ENCODE results near the gene HDAC4.
A peak's percentile ranks its signal among the peaks of the same experiment; 100 is the strongest.

The HDAC4 gene

GRCh38 chr2:239411549-239412319 lies 10.9 kb upstream of the HDAC4 start:
- Mint-ChIP-seq H3K27ac (no peak overlapping the region), H3K4me3 (no peak overlapping the region)

GRCh38 chr2:239411117-239411516 lies 10.3 kb upstream of the HDAC4 start:
- H3K27ac Mint-ChIP-seq: no peak overlapping the region
- H3K4me1 Mint-ChIP-seq (ENCODE audit: low read depth): peaks cover 10% of the 10 kb centered on the region
- H3K9me3 Mint-ChIP-seq: peaks cover 16% of the 10 kb centered on the region
- H3K27me3 Mint-ChIP-seq (ENCODE audit: low read depth): peaks cover 16% of the 10 kb centered on the region
- H3K36me3 Mint-ChIP-seq (ENCODE audit: low read depth): peaks cover 3% of the 10 kb centered on the region
- H3K4me3 Mint-ChIP-seq: no peak overlapping the region
- no peak for DNase-seq (ENCODE audit: low spot score)

More at GRCh38 chr2:239411549-239412319, 10.9 kb upstream of the HDAC4 start:
- DNase-seq (ENCODE audit: low spot score): no peak
- H3K9me3 Mint-ChIP-seq: peaks cover 16% of the 10 kb centered on the region
- H3K4me1 Mint-ChIP-seq (ENCODE audit: low read depth): peaks cover 10% of the 10 kb centered on the region
- H3K27me3 Mint-ChIP-seq (ENCODE audit: low read depth): peaks cover 18% of the 10 kb centered on the region
- peaks cover 3% of the 10 kb centered on the region for H3K36me3 Mint-ChIP-seq (ENCODE audit: low read depth)

- H3K27me3 Mint-ChIP-seq (ENCODE audit: low read depth): peaks cover 16% of the 10 kb centered on the region
- H3K36me3 Mint-ChIP-seq (ENCODE audit: low read depth): peaks cover 3% of the 10 kb centered on the region
- H3K4me3 Mint-ChIP-seq: no peak overlapping the region
- DNase-seq (ENCODE audit: low spot score): no peak
- H3K4me1 Mint-ChIP-seq (ENCODE audit: low read depth): peaks cover 10% of the 10 kb centered on the region
- peaks cover 13% of the 10 kb centered on the region for H3K9me3 Mint-ChIP-seq
- H3K27ac Mint-ChIP-seq: no peak overlapping the region
Observed at GRCh38 chr2:239409976-239410375, 9.2 kb upstream of the HDAC4 start.

GRCh38 chr2:239407112-239407511 lies 6.3 kb upstream of the HDAC4 start:
- DNase-seq (ENCODE audit: low spot score): no peak
- Mint-ChIP-seq H3K9me3 (no peaks in the 10 kb centered on the region), H3K27me3 (ENCODE audit: low read depth) (peaks cover 23% of the 10 kb centered on the region), H3K36me3 (ENCODE audit: low read depth) (peaks cover 5% of the 10 kb centered on the region), H3K27ac (no peak overlapping the region), H3K4me1 (ENCODE audit: low read depth) (peaks cover 8% of the 10 kb centered on the region), H3K4me3 (no peak overlapping the region)

- DNase-seq (ENCODE audit: low spot score): no peak
- Mint-ChIP-seq H3K4me1 (ENCODE audit: low read depth) (peaks cover 11% of the 10 kb centered on the region), H3K36me3 (ENCODE audit: low read depth) (peaks cover 5% of the 10 kb centered on the region), H3K27me3 (ENCODE audit: low read depth) (peaks cover 21% of the 10 kb centered on the region), H3K27ac (no peak overlapping the region), H3K4me3 (no peak overlapping the region), H3K9me3 (no peaks in the 10 kb centered on the region)
Observed at GRCh38 chr2:239406316-239406995, 5.6 kb upstream of the HDAC4 start.

GRCh38 chr2:239405071-239405470 lies 4.3 kb upstream of the HDAC4 start:
- Mint-ChIP-seq H3K27me3 (ENCODE audit: low read depth) (peaks cover 15% of the 10 kb centered on the region), H3K4me1 (ENCODE audit: low read depth) (peaks cover 11% of the 10 kb centered on the region), H3K27ac (no peak overlapping the region), H3K36me3 (ENCODE audit: low read depth) (peaks cover 5% of the 10 kb centered on the region), H3K4me3 (no peak overlapping the region), H3K9me3 (no peaks in the 10 kb centered on the region)
- DNase-seq (ENCODE audit: low spot score): no peak

- Mint-ChIP-seq H3K4me3 (peak overlapping the region; percentile 95), H3K36me3 (ENCODE audit: low read depth) (peaks cover 5% of the 10 kb centered on the region), H3K27me3 (ENCODE audit: low read depth) (peaks cover 15% of the 10 kb centered on the region), H3K9me3 (no peaks in the 10 kb centered on the region), H3K4me1 (ENCODE audit: low read depth) (peaks cover 26% of the 10 kb centered on the region), H3K27ac (peak overlapping the region; percentile 99)
- DNase-seq (ENCODE audit: low spot score): no peak
Observed at GRCh38 chr2:239402666-239403065, 1.8 kb upstream of the HDAC4 start.

- Mint-ChIP-seq H3K27ac (peak overlapping the region; percentile 99), H3K4me3 (peak overlapping the region; percentile 95), H3K27me3 (ENCODE audit: low read depth) (peaks cover 15% of the 10 kb centered on the region), H3K4me1 (ENCODE audit: low read depth) (peaks cover 26% of the 10 kb centered on the region), H3K36me3 (ENCODE audit: low read depth) (peaks cover 5% of the 10 kb centered on the region), H3K9me3 (no peaks in the 10 kb centered on the region)
- no peak for DNase-seq (ENCODE audit: low spot score)
Observed at GRCh38 chr2:239401881-239402233, 1.0 kb upstream of the HDAC4 start.

GRCh38 chr2:239401067-239401880 lies 454 bp upstream of the HDAC4 start:
- Mint-ChIP-seq H3K4me3 (peak overlapping the region; percentile 95), H3K4me1 (ENCODE audit: low read depth) (peaks cover 32% of the 10 kb centered on the region), H3K9me3 (no peaks in the 10 kb centered on the region), H3K36me3 (ENCODE audit: low read depth) (peaks cover 5% of the 10 kb centered on the region), H3K27me3 (ENCODE audit: low read depth) (peaks cover 15% of the 10 kb centered on the region), H3K27ac (peak overlapping the region; percentile 99)
- peak; percentile 99 for DNase-seq (ENCODE audit: low spot score)

- peaks cover 36% of the 10 kb centered on the region for H3K4me1 Mint-ChIP-seq (ENCODE audit: low read depth)
- H3K27me3 Mint-ChIP-seq (ENCODE audit: low read depth): peaks cover 7% of the 10 kb centered on the region
- DNase-seq (ENCODE audit: low spot score): peak; percentile 28
- peaks cover 5% of the 10 kb centered on the region for H3K36me3 Mint-ChIP-seq (ENCODE audit: low read depth)
- H3K27ac Mint-ChIP-seq: peak overlapping the region; percentile 91
- no peaks in the 10 kb centered on the region for H3K9me3 Mint-ChIP-seq
- peak overlapping the region; percentile 96 for H3K4me3 Mint-ChIP-seq
Observed at GRCh38 chr2:239399921-239400595, 762 bp downstream of the HDAC4 start.

GRCh38 chr2:239399433-239399920 lies 1.3 kb downstream of the HDAC4 start:
- H3K27me3 Mint-ChIP-seq (ENCODE audit: low read depth): peaks cover 7% of the 10 kb centered on the region
- peak overlapping the region; percentile 91 for H3K27ac Mint-ChIP-seq
- no peak for DNase-seq (ENCODE audit: low spot score)
- no peaks in the 10 kb centered on the region for H3K9me3 Mint-ChIP-seq
- peak overlapping the region; percentile 96 for H3K4me3 Mint-ChIP-seq
- peaks cover 8% of the 10 kb centered on the region for H3K36me3 Mint-ChIP-seq (ENCODE audit: low read depth)
- H3K4me1 Mint-ChIP-seq (ENCODE audit: low read depth): peaks cover 36% of the 10 kb centered on the region

- H3K4me3 Mint-ChIP-seq: no peak overlapping the region
- DNase-seq (ENCODE audit: low spot score): no peak
Observed at GRCh38 chr2:239398521-239398921, 2.3 kb downstream of the HDAC4 start.

GRCh38 chr2:239397931-239398471 lies 2.8 kb downstream of the HDAC4 start:
- Mint-ChIP-seq H3K36me3 (ENCODE audit: low read depth) (peaks cover 8% of the 10 kb centered on the region), H3K4me3 (peak overlapping the region; percentile 38), H3K27me3 (ENCODE audit: low read depth) (no peaks in the 10 kb centered on the region), H3K27ac (no peak overlapping the region), H3K9me3 (no peaks in the 10 kb centered on the region), H3K4me1 (ENCODE audit: low read depth) (peaks cover 43% of the 10 kb centered on the region)
- no peak for DNase-seq (ENCODE audit: low spot score)

More at GRCh38 chr2:239398521-239398921, 2.3 kb downstream of the HDAC4 start:
- H3K9me3 Mint-ChIP-seq: no peaks in the 10 kb centered on the region
- H3K4me1 Mint-ChIP-seq (ENCODE audit: low read depth): peaks cover 41% of the 10 kb centered on the region
- no peaks in the 10 kb centered on the region for H3K27me3 Mint-ChIP-seq (ENCODE audit: low read depth)
- peak overlapping the region; percentile 26 for H3K27ac Mint-ChIP-seq
- H3K36me3 Mint-ChIP-seq (ENCODE audit: low read depth): peaks cover 9% of the 10 kb centered on the region
